T-helper 2 cell (primary cell): Measurements from ENCODE around the gene CCDC89.
A peak's percentile ranks its signal among the peaks of the same experiment; 100 is the strongest.

Source experiments
- DNase-seq, 5 experiments: peaks; one replicate each; pipeline versions ENCODE4 v3.0.0 to v3.0.0-alpha.2; 2012 to 2022
- total RNA-seq, 2 donors: gene quantifications; one replicate each; lab custom pipeline; 2026; lab: John Stamatoyannopoulos, UW

CCDC89 gene
- total RNA-seq, result 0 to 0.13 reads per million in 2 donors

- DNase-seq, result no peak
These were observed at the start of gene CCDC89 for GRCh38 chr11:85685820-85686459. Gene CCDC89, minus strand, starts transcription at chr11:85686195. Its CDS starts 65 bp downstream, at chr11:85686130.

DNA sequence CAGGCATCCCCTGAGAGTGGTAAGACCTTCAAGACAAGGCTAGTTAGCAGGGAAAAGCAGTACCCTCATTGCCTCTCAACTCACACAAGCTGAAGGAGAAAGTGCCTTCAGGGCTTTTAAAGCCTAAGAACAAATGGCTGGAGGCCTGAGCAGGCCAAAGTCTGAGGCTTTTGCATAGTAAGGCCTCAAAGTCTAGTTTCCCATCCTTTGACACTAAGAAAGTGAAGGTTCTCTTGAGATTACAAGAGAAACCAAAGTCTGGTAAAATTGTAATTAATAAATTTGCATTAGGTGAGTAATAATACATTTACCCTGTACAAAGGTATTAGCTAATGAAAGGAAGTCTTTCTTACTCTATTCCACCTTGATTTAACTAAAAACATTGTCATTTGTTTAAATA lies 47.0 kb upstream of the CCDC89 start:
- DNase-seq, result no peak

GRCh38 chr11:85726381-85726780 lies 40.4 kb upstream of the CCDC89 start:
- no peak for DNase-seq

GRCh38 chr11:85725510-85726258 lies 39.7 kb upstream of the CCDC89 start:
- no peak for DNase-seq

DNA sequence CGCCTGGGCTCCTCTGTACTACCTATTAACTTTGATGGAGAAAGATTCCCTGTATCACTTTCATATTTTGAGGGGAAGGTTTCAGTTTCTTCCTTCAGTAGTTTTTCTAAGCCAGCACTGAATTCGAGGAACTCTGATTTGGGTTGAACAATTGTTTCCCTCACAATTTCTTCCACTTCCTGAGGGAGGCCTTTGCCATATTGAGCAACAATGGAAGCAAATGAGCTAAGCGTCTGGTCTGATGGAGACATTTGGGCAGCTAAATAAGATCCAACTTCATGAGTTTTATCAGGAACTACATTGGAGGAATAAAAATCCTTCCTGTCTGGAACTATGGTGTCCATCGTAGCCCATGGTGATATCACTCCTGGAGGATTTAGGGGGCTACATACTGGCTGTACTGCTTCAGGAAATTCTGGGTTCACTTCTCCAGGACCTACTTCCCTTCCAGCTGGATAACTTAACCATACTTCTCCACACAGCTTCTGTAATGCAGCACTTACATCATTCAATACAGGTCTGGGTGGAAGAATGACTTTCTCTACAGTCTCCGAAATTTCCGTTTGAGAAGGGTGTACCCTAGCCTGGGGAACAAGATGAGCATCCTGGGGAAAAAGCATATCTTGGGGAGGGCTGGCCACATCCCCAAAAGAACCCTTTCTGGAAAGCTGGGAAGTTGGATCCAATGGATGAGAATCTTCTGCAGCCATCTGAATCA lies 38.9 kb upstream of the CCDC89 start:
- no peak for DNase-seq

DNA sequence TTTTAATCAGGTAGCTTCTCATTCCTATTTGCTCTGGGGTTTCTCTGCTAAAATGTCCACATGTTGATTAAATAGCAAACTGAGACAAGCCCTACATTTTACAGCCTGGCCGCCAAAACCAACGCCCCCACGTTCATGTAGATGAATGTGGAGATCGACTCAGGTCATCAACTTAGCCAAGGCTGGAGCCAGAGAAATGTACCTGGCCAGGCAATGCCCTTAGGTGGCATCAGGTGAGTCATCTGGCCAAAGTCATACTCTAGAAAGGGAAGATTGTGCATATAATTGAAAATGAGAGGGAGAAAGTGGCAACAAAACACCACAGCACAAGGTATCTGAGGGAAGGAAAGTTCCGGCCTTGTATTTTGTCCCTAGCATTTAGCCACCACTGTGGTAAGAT lies 37.1 kb upstream of the CCDC89 start:
- no peak for DNase-seq

GRCh38 chr11:85721191-85721590 lies 35.2 kb upstream of the CCDC89 start:
- no peak for DNase-seq

DNA sequence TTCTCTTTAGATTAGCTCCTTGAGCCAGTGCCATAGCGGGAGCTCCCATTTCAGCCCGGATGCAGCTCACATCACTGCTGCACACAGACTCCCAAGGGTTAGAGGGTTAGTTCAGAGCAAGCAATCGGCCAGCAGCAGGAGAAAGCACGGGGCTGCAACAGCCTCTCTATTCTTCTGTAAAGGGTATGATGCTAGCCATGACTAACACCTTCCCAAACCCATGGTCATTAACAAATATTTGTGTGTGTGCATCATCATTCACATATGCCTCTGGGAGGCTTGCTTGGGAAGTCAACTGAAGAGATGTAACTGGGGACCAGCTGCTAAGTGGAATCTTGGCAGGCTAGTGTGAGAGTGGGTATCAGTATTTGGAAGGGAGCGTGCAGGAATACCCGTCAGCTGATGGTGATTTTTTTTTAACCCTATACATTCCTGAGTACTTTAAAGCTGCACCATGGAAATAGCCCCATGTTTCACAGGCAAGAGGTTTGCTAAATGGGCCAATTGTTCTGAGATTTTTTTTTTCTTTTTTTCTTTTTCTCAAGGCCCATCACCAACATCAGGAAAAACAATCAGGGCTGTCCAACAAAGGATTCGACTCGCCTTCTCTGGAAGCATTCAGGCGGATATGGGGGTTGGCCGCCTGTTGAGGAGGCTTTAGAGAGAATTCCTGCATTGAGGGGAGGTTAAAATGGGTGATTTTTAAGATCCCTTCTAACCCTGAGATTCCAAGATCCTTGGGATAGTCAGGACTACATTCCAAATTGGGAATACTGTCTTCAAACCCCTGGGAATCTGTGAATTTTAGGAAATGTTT lies 33.2 kb upstream of the CCDC89 start:
- DNase-seq, result no peak

- no peak for DNase-seq
These were observed 32.3 kb upstream of the CCDC89 start for GRCh38 chr11:85718126-85718943.

GRCh38 chr11:85717429-85717828 lies 31.4 kb upstream of the CCDC89 start:
- no peak for DNase-seq

DNA sequence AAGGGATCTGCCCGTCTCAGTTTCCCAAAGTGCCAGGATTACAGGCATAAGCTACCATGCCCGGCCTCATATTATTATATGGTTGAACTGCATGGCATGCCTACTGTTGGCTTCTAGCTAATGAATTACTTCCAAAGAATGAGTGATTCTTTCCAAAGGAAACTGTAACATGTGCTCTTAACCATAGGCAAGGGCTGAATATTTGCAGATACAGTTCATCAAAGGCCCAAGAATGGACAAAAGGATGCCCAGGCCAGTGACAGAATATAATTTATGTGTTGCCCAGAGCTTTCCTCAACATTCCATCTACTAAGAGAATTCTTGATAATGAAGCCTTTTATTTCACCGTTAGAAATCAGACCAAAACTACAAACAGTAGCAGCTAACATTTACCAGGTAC lies 27.0 kb upstream of the CCDC89 start:
- no peak for DNase-seq

DNA sequence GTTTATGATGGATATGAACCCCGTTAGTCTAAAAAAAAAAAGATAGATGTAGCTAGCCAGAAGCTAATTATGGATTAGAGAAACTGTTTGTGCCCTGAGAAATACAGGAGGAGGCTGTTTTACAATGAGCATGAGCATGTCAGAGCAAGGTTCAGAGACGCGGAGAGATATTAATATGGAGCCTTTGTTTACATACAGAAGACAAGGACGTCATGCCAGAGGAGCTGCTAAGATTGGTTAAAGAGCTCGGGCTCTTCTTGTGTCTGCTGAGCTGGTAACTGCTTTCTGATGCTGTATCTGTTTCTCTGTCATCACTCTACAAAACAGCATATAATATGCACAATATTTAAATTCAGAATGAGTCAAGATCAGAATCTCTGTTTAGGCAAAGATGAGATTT lies 24.9 kb upstream of the CCDC89 start:
- DNase-seq, result no peak

GRCh38 chr11:85709941-85710702 lies 24.1 kb upstream of the CCDC89 start:
- DNase-seq, result no peak

GRCh38 chr11:85705800-85706199 lies 19.8 kb upstream of the CCDC89 start:
- no peak for DNase-seq

DNA sequence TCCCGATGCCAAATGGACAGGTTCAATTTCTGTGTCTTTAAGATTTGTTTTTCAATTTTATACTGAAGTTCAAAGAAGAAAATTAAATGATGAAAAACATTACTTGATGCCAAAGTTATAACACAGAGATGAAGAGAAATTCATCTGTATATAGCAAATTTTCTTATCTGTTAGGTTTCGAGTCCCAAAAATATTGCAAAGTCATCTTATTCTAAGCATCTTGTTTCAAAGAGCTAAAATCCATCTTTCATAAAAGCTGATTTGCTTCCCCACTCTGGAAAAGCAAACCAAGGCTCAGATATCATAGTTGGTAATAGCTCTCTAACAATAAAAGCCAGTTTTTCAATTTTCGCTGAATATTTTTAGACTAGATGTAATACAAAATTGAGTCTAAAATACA lies 19.0 kb upstream of the CCDC89 start:
- no peak for DNase-seq

GRCh38 chr11:85699957-85700741 lies 14.2 kb upstream of the CCDC89 start:
- DNase-seq, result peak in 2 of 5 experiments; percentile 32 to 74

DNA sequence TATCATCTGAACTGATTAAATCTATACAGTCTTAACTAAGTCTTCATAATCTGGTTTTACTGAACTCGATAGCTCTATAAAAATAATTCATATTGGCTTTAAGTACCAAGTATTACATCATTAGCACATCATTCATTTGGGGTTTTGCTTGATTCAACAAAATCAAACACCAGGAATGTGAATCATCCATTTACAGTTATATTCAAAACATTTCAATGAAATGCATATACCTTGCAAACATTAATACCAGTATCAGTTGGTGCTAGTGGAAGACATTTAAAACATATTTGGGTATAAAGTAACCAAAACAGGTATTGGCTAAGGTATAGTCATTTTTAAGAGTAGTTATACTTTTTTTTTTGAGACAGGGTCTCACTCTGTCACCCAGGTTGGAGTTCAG lies 12.2 kb upstream of the CCDC89 start:
- DNase-seq, result no peak

DNA sequence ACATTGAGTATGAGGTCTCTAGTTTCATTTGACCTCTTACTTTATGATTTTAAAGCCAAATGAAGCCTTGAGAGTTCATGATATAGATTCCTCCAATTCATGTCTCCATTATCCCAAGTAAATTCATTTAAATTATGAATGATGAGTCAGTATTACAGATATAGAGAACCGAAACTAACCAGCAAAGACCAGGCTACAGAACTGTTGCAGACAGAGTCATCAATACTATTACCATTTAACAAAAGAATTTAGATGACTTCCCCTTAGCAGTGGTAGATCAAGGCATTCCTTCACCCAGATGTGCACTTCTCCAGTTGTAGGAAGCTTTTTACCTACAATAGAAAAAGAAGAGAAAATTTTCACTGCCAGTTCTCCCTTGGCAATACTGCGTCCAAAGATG lies 11.8 kb upstream of the CCDC89 start:
- DNase-seq, result no peak

DNA sequence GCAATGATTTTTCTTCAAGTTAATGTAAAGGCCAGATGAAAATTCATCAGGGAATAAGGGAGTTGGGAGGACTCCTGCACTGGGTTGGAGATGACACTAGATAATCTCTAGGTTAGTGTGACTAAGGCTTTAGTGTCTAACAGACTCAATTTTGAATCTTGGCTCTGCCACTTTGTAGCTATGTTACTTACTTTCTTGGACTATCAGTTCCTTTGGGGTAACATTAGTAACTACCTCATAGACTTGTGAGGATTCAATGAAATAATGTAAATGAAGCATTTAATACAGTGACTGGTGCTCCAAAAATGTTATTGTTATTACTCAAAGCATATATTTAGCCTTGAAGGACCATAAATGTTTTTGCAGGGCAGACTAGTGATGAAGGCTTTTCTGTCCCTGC lies 9.6 kb upstream of the CCDC89 start:
- no peak for DNase-seq

- peak in 2 of 5 experiments; percentile 12 to 74 for DNase-seq
These were observed 8.5 kb upstream of the CCDC89 start for GRCh38 chr11:85694385-85694980.
